ENCODE results near the gene SEPTIN8.

The SEPTIN8 gene

GRCh38 chr5:132742158-132742557 lies 34.9 kb downstream of the SEPTIN8 start:
- in situ Hi-C loops (cut with HindIII; ENCODE audit: low pct_ligation_motif_present, low pct_unique_long_range_greater_than_20kb, low sequenced_read_pairs) = no loop called here
- no peak for DNase-seq

GRCh38 chr5:132739232-132739631 lies 37.8 kb downstream of the SEPTIN8 start:
- in situ Hi-C loops (cut with HindIII; ENCODE audit: low pct_ligation_motif_present, low pct_unique_long_range_greater_than_20kb, low sequenced_read_pairs) = no loop called here
- no peak for DNase-seq

- no peak for DNase-seq
- in situ Hi-C loops (cut with HindIII; ENCODE audit: low pct_ligation_motif_present, low pct_unique_long_range_greater_than_20kb, low sequenced_read_pairs) = no loop called here
Observed at GRCh38 chr5:132737982-132738681, 38.9 kb downstream of the SEPTIN8 start.

- in situ Hi-C loops (cut with HindIII; ENCODE audit: low pct_ligation_motif_present, low pct_unique_long_range_greater_than_20kb, low sequenced_read_pairs) = no loop called here
- peak; percentile 95 for DNase-seq
Observed at GRCh38 chr5:132736853-132737833, 39.9 kb downstream of the SEPTIN8 start, which contains the start of gene KIF3A. Gene KIF3A, minus strand, starts transcription at chr5:132737546. Its CDS starts 127 bp downstream, at chr5:132737419.

GRCh38 chr5:132734687-132735086 lies 42.4 kb downstream of the SEPTIN8 start:
- no peak for DNase-seq
- in situ Hi-C loops (cut with HindIII; ENCODE audit: low pct_ligation_motif_present, low pct_unique_long_range_greater_than_20kb, low sequenced_read_pairs) = no loop called here

- in situ Hi-C loops (cut with HindIII; ENCODE audit: low pct_ligation_motif_present, low pct_unique_long_range_greater_than_20kb, low sequenced_read_pairs) = no loop called here
- DNase-seq = no peak
Observed at GRCh38 chr5:132733499-132734148, 43.4 kb downstream of the SEPTIN8 start.

DNA sequence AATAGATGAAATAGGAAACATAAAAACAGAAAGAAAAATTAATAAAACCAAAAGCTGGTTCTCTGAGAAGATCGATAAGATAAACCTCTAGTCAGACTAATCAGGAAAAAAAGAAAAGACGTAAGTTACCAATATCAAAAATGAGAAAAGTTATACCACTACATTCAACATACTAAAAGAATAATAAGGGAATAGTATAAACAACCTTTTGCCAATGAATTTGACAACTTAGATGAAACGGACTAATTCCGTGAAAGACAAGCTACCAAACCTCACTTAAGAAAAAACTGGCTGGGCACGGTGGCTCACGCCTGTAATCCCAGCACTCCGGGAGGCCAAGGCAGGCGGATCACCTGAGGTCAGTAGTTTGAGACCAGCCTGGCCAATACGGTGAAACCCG lies 47.1 kb downstream of the SEPTIN8 start:
- DNase-seq = no peak
- in situ Hi-C loops (cut with HindIII; ENCODE audit: low pct_ligation_motif_present, low pct_unique_long_range_greater_than_20kb, low sequenced_read_pairs) = no loop called here

GRCh38 chr5:132725745-132726144 lies 51.3 kb downstream of the SEPTIN8 start:
- in situ Hi-C loops (cut with HindIII; ENCODE audit: low pct_ligation_motif_present, low pct_unique_long_range_greater_than_20kb, low sequenced_read_pairs) = no loop called here
- DNase-seq = no peak

DNA sequence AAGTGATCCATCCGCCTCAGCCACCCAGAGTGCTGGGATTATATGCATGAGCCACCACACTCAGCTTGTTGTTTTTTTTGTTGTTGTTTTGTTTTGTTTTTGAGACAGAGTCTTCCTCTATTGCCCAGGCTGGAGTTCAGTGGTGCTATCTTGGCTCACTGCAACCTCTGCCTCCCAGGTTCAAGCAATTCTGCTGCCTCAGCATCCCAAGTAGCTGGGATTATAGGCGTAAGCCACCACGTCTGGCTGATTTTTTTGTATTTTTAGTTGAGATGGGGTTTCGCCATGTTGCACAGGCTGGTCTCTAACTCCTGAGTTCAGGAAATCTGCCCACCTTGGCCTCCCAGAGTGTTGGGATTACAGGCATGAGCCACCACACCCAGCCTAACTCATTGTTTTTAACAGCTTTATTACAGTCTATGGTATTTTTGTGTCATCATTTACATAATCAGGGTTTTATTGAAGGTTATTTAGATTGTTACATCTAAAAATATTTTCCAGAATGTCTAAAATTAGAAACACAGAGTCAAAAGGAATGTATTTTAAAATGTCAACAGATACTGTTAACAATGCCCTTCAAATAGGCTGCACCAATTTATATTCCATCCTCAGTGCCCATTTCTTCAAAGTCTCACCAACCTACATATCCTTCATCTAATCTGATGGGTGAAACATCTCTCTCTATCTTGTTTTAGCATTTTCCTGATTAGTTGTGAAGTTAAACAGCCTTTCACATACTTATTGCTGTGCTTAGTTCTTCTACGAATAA lies 58.3 kb downstream of the SEPTIN8 start:
- in situ Hi-C loops (cut with HindIII; ENCODE audit: low pct_ligation_motif_present, low pct_unique_long_range_greater_than_20kb, low sequenced_read_pairs) = no loop called here
- no peak for DNase-seq

- DNase-seq = peak; percentile 4
- in situ Hi-C loops (cut with HindIII; ENCODE audit: low pct_ligation_motif_present, low pct_unique_long_range_greater_than_20kb, low sequenced_read_pairs) = no loop called here
Observed at GRCh38 chr5:132714456-132715307, 62.4 kb downstream of the SEPTIN8 start.

- no peak for DNase-seq
- in situ Hi-C loops (cut with HindIII; ENCODE audit: low pct_ligation_motif_present, low pct_unique_long_range_greater_than_20kb, low sequenced_read_pairs) = no loop called here
Observed at GRCh38 chr5:132708645-132709044, 68.4 kb downstream of the SEPTIN8 start.

DNA sequence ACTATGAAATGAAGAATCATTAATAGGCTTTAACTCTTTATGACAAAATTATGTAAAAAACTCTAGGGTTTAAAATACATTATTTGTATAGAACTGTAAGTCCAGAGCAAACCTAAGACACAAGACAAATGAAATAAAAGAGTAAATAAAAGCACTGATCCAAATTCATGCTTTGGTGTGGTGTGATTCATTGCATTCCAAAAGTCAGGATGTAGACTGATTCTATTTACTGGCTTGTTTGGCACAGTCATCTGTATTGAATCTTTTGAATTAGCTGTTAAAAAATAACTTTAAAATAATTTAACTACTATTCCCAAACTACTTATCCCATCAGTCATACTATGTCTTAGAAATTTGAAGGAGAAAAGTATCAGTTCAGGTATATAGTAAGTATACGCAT lies 72.2 kb downstream of the SEPTIN8 start:
- DNase-seq = peak; percentile 17
- in situ Hi-C loops (cut with HindIII; ENCODE audit: low pct_ligation_motif_present, low pct_unique_long_range_greater_than_20kb, low sequenced_read_pairs) = no loop called here

All from ACHN (cell line).